Activated naive CD8-positive, alpha-beta T cell (primary cell): ENCODE data around the gene FHIT.
"Not testable (repeated sequence)": the region's sequence is repeated elsewhere in the genome, so short reads cannot be mapped to it uniquely, and the experiment has no call there.

Experiments used
- H3K27ac Mint-ChIP-seq: one replicate; pipeline ENCODE4 v1.8.0; 2021; ENCODE audit warnings: mixed read lengths
- H3K27me3 Mint-ChIP-seq: one replicate; pipeline ENCODE4 v1.8.0; 2021; ENCODE audit warnings: mixed read lengths
- H3K36me3 Mint-ChIP-seq: one replicate; pipeline ENCODE4 v1.8.0; 2021; ENCODE audit warnings: mixed read lengths
- H3K4me1 Mint-ChIP-seq: one replicate; pipeline ENCODE4 v1.8.0; 2021; ENCODE audit warnings: low read depth, mixed read lengths
- H3K4me3 Mint-ChIP-seq: one replicate; pipeline ENCODE4 v1.8.0; 2021; ENCODE audit warnings: mild to moderate bottlenecking, mixed read lengths
- H3K9me3 Mint-ChIP-seq: one replicate; pipeline ENCODE4 v1.8.0; 2021; ENCODE audit warnings: low read depth, mixed read lengths

Gene FHIT

GRCh38 chr3:61248496-61248895, 2.8 kb downstream of the FHIT start:
- Mint-ChIP-seq H3K9me3 (no peaks in the 10 kb centered on the region), H3K4me3 (no peak overlapping the region), H3K27ac (no peak overlapping the region), H3K36me3 (peaks cover 4% of the 10 kb centered on the region), H3K27me3 (peaks cover 4% of the 10 kb centered on the region), H3K4me1 (peaks cover 19% of the 10 kb centered on the region)

- H3K27me3 Mint-ChIP-seq: peaks cover 2% of the 10 kb centered on the region
Measured at GRCh38 chr3:61247191-61247590, 4.1 kb downstream of the FHIT start.

GRCh38 chr3:61239871-61240270, 11.4 kb downstream of the FHIT start:
- no peak overlapping the region for H3K27ac Mint-ChIP-seq
- no peaks in the 10 kb centered on the region for H3K4me1 Mint-ChIP-seq
- H3K9me3 Mint-ChIP-seq: no peaks in the 10 kb centered on the region

More at GRCh38 chr3:61247191-61247590, 4.1 kb downstream of the FHIT start:
- peaks cover 4% of the 10 kb centered on the region for H3K36me3 Mint-ChIP-seq
- no peaks in the 10 kb centered on the region for H3K9me3 Mint-ChIP-seq
- H3K4me1 Mint-ChIP-seq: peaks cover 18% of the 10 kb centered on the region
- H3K27ac Mint-ChIP-seq: no peak overlapping the region
- H3K4me3 Mint-ChIP-seq: no peak overlapping the region

GRCh38 chr3:61237858-61238257, 13.4 kb downstream of the FHIT start:
- Mint-ChIP-seq H3K4me1 (no peaks in the 10 kb centered on the region), H3K27me3 (no peaks in the 10 kb centered on the region), H3K4me3 (no peak overlapping the region), H3K36me3 (no peaks in the 10 kb centered on the region), H3K27ac (no peak overlapping the region), H3K9me3 (no peaks in the 10 kb centered on the region)

More at GRCh38 chr3:61239871-61240270, 11.4 kb downstream of the FHIT start:
- peaks cover 2% of the 10 kb centered on the region for H3K27me3 Mint-ChIP-seq
- H3K4me3 Mint-ChIP-seq: no peak overlapping the region
- H3K36me3 Mint-ChIP-seq: peaks cover 3% of the 10 kb centered on the region

- Mint-ChIP-seq H3K4me3 (no peak overlapping the region), H3K36me3 (peaks cover under 1% of the 10 kb centered on the region), H3K27me3 (no peaks in the 10 kb centered on the region), H3K9me3 (no peaks in the 10 kb centered on the region), H3K27ac (no peak overlapping the region), H3K4me1 (no peaks in the 10 kb centered on the region)
Measured at GRCh38 chr3:61236556-61236955, 14.7 kb downstream of the FHIT start.

- H3K9me3 Mint-ChIP-seq: no peaks in the 10 kb centered on the region
Measured at GRCh38 chr3:61233746-61234145, 17.5 kb downstream of the FHIT start.

GRCh38 chr3:61231693-61232092, 19.6 kb downstream of the FHIT start:
- no peaks in the 10 kb centered on the region for H3K27me3 Mint-ChIP-seq
- H3K27ac Mint-ChIP-seq: no peak overlapping the region
- H3K4me3 Mint-ChIP-seq: no peak overlapping the region
- no peaks in the 10 kb centered on the region for H3K4me1 Mint-ChIP-seq
- H3K9me3 Mint-ChIP-seq: no peaks in the 10 kb centered on the region
- peaks cover 8% of the 10 kb centered on the region for H3K36me3 Mint-ChIP-seq

More at GRCh38 chr3:61233746-61234145, 17.5 kb downstream of the FHIT start:
- H3K27ac Mint-ChIP-seq: no peak overlapping the region
- H3K36me3 Mint-ChIP-seq: peaks cover 6% of the 10 kb centered on the region
- no peak overlapping the region for H3K4me3 Mint-ChIP-seq
- no peaks in the 10 kb centered on the region for H3K27me3 Mint-ChIP-seq
- H3K4me1 Mint-ChIP-seq: no peaks in the 10 kb centered on the region

- no peaks in the 10 kb centered on the region for H3K9me3 Mint-ChIP-seq
- no peak overlapping the region for H3K4me3 Mint-ChIP-seq
- no peak overlapping the region for H3K27ac Mint-ChIP-seq
- H3K36me3 Mint-ChIP-seq: peaks cover 8% of the 10 kb centered on the region
- H3K27me3 Mint-ChIP-seq: no peaks in the 10 kb centered on the region
- H3K4me1 Mint-ChIP-seq: no peaks in the 10 kb centered on the region
Measured at GRCh38 chr3:61227799-61228198, 23.5 kb downstream of the FHIT start.

GRCh38 chr3:61226166-61226686, 25.0 kb downstream of the FHIT start:
- Mint-ChIP-seq H3K4me1 (no peaks in the 10 kb centered on the region), H3K27ac (no peak overlapping the region), H3K4me3 (no peak overlapping the region), H3K36me3 (peaks cover 6% of the 10 kb centered on the region), H3K9me3 (no peaks in the 10 kb centered on the region), H3K27me3 (no peaks in the 10 kb centered on the region)

- H3K4me1 Mint-ChIP-seq: no peaks in the 10 kb centered on the region
- H3K4me3 Mint-ChIP-seq: no peak overlapping the region
- H3K36me3 Mint-ChIP-seq: peaks cover 3% of the 10 kb centered on the region
- H3K27me3 Mint-ChIP-seq: no peaks in the 10 kb centered on the region
- no peak overlapping the region for H3K27ac Mint-ChIP-seq
- H3K9me3 Mint-ChIP-seq: no peaks in the 10 kb centered on the region
Measured at GRCh38 chr3:61224823-61225222, 26.4 kb downstream of the FHIT start.

- H3K27me3 Mint-ChIP-seq: no peaks in the 10 kb centered on the region
- peaks cover 6% of the 10 kb centered on the region for H3K36me3 Mint-ChIP-seq
- H3K4me3 Mint-ChIP-seq: no peak overlapping the region
Measured at GRCh38 chr3:61223451-61223850, 27.8 kb downstream of the FHIT start.

GRCh38 chr3:61222467-61222866, 28.8 kb downstream of the FHIT start:
- no peaks in the 10 kb centered on the region for H3K9me3 Mint-ChIP-seq
- H3K27ac Mint-ChIP-seq: no peak overlapping the region
- H3K4me3 Mint-ChIP-seq: no peak overlapping the region
- H3K4me1 Mint-ChIP-seq: no peaks in the 10 kb centered on the region
- H3K36me3 Mint-ChIP-seq: peaks cover 6% of the 10 kb centered on the region
- H3K27me3 Mint-ChIP-seq: no peaks in the 10 kb centered on the region

More at GRCh38 chr3:61223451-61223850, 27.8 kb downstream of the FHIT start:
- Mint-ChIP-seq H3K4me1 (no peaks in the 10 kb centered on the region), H3K27ac (no peak overlapping the region), H3K9me3 (no peaks in the 10 kb centered on the region)

GRCh38 chr3:61221759-61222362, 29.4 kb downstream of the FHIT start:
- Mint-ChIP-seq H3K27me3 (no peaks in the 10 kb centered on the region), H3K36me3 (peaks cover 11% of the 10 kb centered on the region), H3K27ac (no peak overlapping the region), H3K4me3 (no peak overlapping the region), H3K9me3 (no peaks in the 10 kb centered on the region), H3K4me1 (no peaks in the 10 kb centered on the region)

GRCh38 chr3:61218504-61218903, 32.7 kb downstream of the FHIT start:
- Mint-ChIP-seq H3K27ac (no peak overlapping the region), H3K27me3 (no peaks in the 10 kb centered on the region), H3K36me3 (peaks cover 18% of the 10 kb centered on the region), H3K9me3 (no peaks in the 10 kb centered on the region), H3K4me3 (no peak overlapping the region), H3K4me1 (no peaks in the 10 kb centered on the region)

- H3K27me3 Mint-ChIP-seq, H3K4me3 Mint-ChIP-seq: not testable (repeated sequence)
- peaks cover 18% of the 10 kb centered on the region for H3K36me3 Mint-ChIP-seq
Measured at GRCh38 chr3:61216171-61216570, 35.1 kb downstream of the FHIT start.

GRCh38 chr3:61202086-61202485, 49.2 kb downstream of the FHIT start:
- H3K9me3 Mint-ChIP-seq: no peaks in the 10 kb centered on the region
- no peaks in the 10 kb centered on the region for H3K4me1 Mint-ChIP-seq
- H3K4me3 Mint-ChIP-seq: no peak overlapping the region
- H3K27me3 Mint-ChIP-seq: no peaks in the 10 kb centered on the region
- H3K27ac Mint-ChIP-seq: no peak overlapping the region
- peaks cover 8% of the 10 kb centered on the region for H3K36me3 Mint-ChIP-seq

More at GRCh38 chr3:61216171-61216570, 35.1 kb downstream of the FHIT start:
- H3K9me3 Mint-ChIP-seq, H3K4me1 Mint-ChIP-seq, H3K27ac Mint-ChIP-seq: not testable (repeated sequence)
